ENCODE measurements around the gene PKD2. TPM values are rescaled to one million over a fixed set of nuclear protein-coding genes. Genes with fewer than 3 reads are reported as not detected.

PKD2 gene
- total RNA-seq, 1 donor = 106 TPM

- no peak for DNase-seq (ENCODE audit: insufficient read length, low spot score, missing footprints)
- peaks cover 15% of the 10 kb centered on the region for H3K36me3 ChIP-seq (ENCODE audit: insufficient read depth, low read length)
- no peak for TF ChIP-seq CTCF (IDR thresholded peaks at IDR 0.05; ENCODE audit: extremely low read depth, low read depth, low read length)
- no peak overlapping the region for H3K4me2 ChIP-seq (ENCODE audit: insufficient read depth, low read length)
- H3K9me3 ChIP-seq (ENCODE audit: low read depth, low read length) = no peaks in the 10 kb centered on the region
- no peak overlapping the region for H3K4me3 ChIP-seq (ENCODE audit: insufficient read depth, low read length)
- H2AFZ ChIP-seq (ENCODE audit: low read length) = no peak overlapping the region
- peaks cover 53% of the 10 kb centered on the region for H3K4me1 ChIP-seq (ENCODE audit: insufficient read depth, low read length)
- peaks cover 80% of the 10 kb centered on the region for H3K79me2 ChIP-seq (ENCODE audit: insufficient read depth, low read length)
- H3K27ac ChIP-seq (ENCODE audit: low read depth, low read length) = no peak overlapping the region
- no peaks in the 10 kb centered on the region for H3K27me3 ChIP-seq (ENCODE audit: insufficient read depth, low read length)
- H4K20me1 ChIP-seq (ENCODE audit: insufficient read depth, low read length) = peaks cover 9% of the 10 kb centered on the region
Observed at GRCh38 chr4:88015659-88016295, 8.3 kb downstream of the PKD2 start.

GRCh38 chr4:88017516-88018297, 10.3 kb downstream of the PKD2 start:
- H2AFZ ChIP-seq (ENCODE audit: low read length) = peak overlapping the region; percentile 32
- no peaks in the 10 kb centered on the region for H3K27me3 ChIP-seq (ENCODE audit: insufficient read depth, low read length)
- H3K4me3 ChIP-seq (ENCODE audit: insufficient read depth, low read length) = peak overlapping the region; percentile 54
- TF ChIP-seq CTCF (IDR thresholded peaks at IDR 0.05; ENCODE audit: extremely low read depth, low read depth, low read length) = no peak
- peak; percentile 73 for DNase-seq (ENCODE audit: insufficient read length, low spot score, missing footprints)
- peaks cover 18% of the 10 kb centered on the region for H3K36me3 ChIP-seq (ENCODE audit: insufficient read depth, low read length)
- peak overlapping the region; percentile 80 for H3K4me2 ChIP-seq (ENCODE audit: insufficient read depth, low read length)
- H3K79me2 ChIP-seq (ENCODE audit: insufficient read depth, low read length) = peaks cover 80% of the 10 kb centered on the region
- no peaks in the 10 kb centered on the region for H4K20me1 ChIP-seq (ENCODE audit: insufficient read depth, low read length)
- H3K27ac ChIP-seq (ENCODE audit: low read depth, low read length) = peak overlapping the region; percentile 98
- peaks cover 37% of the 10 kb centered on the region for H3K4me1 ChIP-seq (ENCODE audit: insufficient read depth, low read length)
- no peaks in the 10 kb centered on the region for H3K9me3 ChIP-seq (ENCODE audit: low read depth, low read length)

DNA sequence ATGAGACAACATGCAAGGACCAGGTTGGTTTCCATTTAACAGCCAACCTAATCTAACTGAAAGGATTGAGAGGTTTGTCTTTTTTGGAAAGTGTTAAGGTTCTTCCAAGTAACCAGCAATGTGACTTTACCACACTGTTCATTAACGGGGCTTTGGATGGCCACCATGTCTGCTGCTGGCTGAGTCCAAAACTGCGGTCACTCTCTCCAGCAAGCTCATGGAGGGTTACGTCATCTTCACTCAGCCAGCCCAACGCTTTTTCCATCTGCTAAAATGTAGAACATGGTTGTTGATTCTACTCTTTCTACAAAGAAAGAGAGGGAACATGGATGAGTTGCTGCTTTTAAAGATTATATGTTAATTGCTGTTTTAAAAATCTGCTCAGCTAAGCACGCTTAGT, 11.0 kb downstream of the PKD2 start:
- peak overlapping the region; percentile 98 for H3K27ac ChIP-seq (ENCODE audit: low read depth, low read length)

More for the DNA sequence above, 11.0 kb downstream of the PKD2 start:
- Histone ChIP-seq H3K9me3 (ENCODE audit: low read depth, low read length) (no peaks in the 10 kb centered on the region), H3K4me1 (ENCODE audit: insufficient read depth, low read length) (peaks cover 32% of the 10 kb centered on the region), H3K27me3 (ENCODE audit: insufficient read depth, low read length) (no peaks in the 10 kb centered on the region), H3K4me3 (ENCODE audit: insufficient read depth, low read length) (peak overlapping the region; percentile 54), H3K4me2 (ENCODE audit: insufficient read depth, low read length) (peak overlapping the region; percentile 80), H4K20me1 (ENCODE audit: insufficient read depth, low read length) (no peaks in the 10 kb centered on the region), H2AFZ (ENCODE audit: low read length) (peak overlapping the region; percentile 47), H3K79me2 (ENCODE audit: insufficient read depth, low read length) (peaks cover 79% of the 10 kb centered on the region), H3K36me3 (ENCODE audit: insufficient read depth, low read length) (peaks cover 21% of the 10 kb centered on the region)
- no peak for TF ChIP-seq CTCF (IDR thresholded peaks at IDR 0.05; ENCODE audit: extremely low read depth, low read depth, low read length)
- DNase-seq (ENCODE audit: insufficient read length, low spot score, missing footprints) = peak; percentile 82

Measured in osteoblast (primary cell).